ENCODE data around the gene VTN.
A peak's percentile ranks its signal among the peaks of the same experiment; 100 is the strongest.

GRCh38 chr17:28335201-28335958 lies 34.7 kb downstream of the VTN start, which contains the start of the genes IFT20 and TNFAIP1:
- peak; percentile 47; the same call in 1 of the 2 replicates for TF ChIP-seq ZFP30 (CRISPR knock-in tag; IDR thresholded peaks at IDR 0.05)
- TF ChIP-seq ESRRG (CRISPR knock-in tag; IDR thresholded peaks at IDR 0.05) = no peak
- TF ChIP-seq ZFP3 (CRISPR knock-in tag; IDR thresholded peaks at IDR 0.05) = 0 out of 2 replicates have a peak, but pooled peaks have one; percentile 60
- TF ChIP-seq SNAI2 (CRISPR knock-in tag; IDR thresholded peaks at IDR 0.05) = no peak
- TF ChIP-seq PPARA (CRISPR knock-in tag; IDR thresholded peaks at IDR 0.05; ENCODE audit: borderline replicate concordance) = peak; percentile 76; the same call in 1 of the 2 replicates
- no peak for TF ChIP-seq PATZ1 (CRISPR knock-in tag; IDR thresholded peaks at IDR 0.05; ENCODE audit: borderline replicate concordance)
- no peak for TF ChIP-seq BACH2 (CRISPR knock-in tag; IDR thresholded peaks at IDR 0.05; ENCODE audit: borderline replicate concordance)
- TF ChIP-seq TSHZ2 (CRISPR knock-in tag; IDR thresholded peaks at IDR 0.05) = peak; percentile 93
- no peak for TF ChIP-seq TOX (CRISPR knock-in tag; IDR thresholded peaks at IDR 0.05; ENCODE audit: borderline replicate concordance)
- TF ChIP-seq RARB (CRISPR knock-in tag; IDR thresholded peaks at IDR 0.05) = no peak
- no peak; the same call in 1 of the 2 replicates for TF ChIP-seq CREB5 (CRISPR knock-in tag; IDR thresholded peaks at IDR 0.05; ENCODE audit: low read depth)
- TF ChIP-seq POU6F1 (CRISPR knock-in tag; IDR thresholded peaks at IDR 0.05; ENCODE audit: borderline replicate concordance, low read depth) = no peak

All from SK-N-SH treated with all-trans-retinoic acid at 6 μM for 48 hours (cell line).